HG02610 (cell line): ENCODE measurements around the gene NCR3LG1.
A peak's percentile ranks its signal among the peaks of the same experiment; 100 is the strongest.

Experiments used
- ATAC-seq: cut with Tn5 transposase; IDR thresholded peaks from one replicate; pipeline ENCODE4 v1.9.1; 2021; ENCODE audit warnings: mild to moderate bottlenecking, moderate library complexity; ENCODE audit not compliant: unreplicated experiment

The NCR3LG1 gene

GRCh38 chr11:17391493-17392355 lies 40.1 kb downstream of the NCR3LG1 start:
- ATAC-seq: no peak

GRCh38 chr11:17392872-17393271 lies 41.3 kb downstream of the NCR3LG1 start:
- ATAC-seq: no peak

GRCh38 chr11:17393472-17393871 lies 41.9 kb downstream of the NCR3LG1 start:
- no peak for ATAC-seq

GRCh38 chr11:17394743-17395390 lies 43.3 kb downstream of the NCR3LG1 start:
- ATAC-seq: no peak

- no peak for ATAC-seq
Observed at GRCh38 chr11:17395554-17395961, 44.0 kb downstream of the NCR3LG1 start.

- no peak for ATAC-seq
Observed at GRCh38 chr11:17395978-17396377, 44.4 kb downstream of the NCR3LG1 start.

- ATAC-seq: no peak
Observed at GRCh38 chr11:17396598-17397310, 45.2 kb downstream of the NCR3LG1 start.

GRCh38 chr11:17397311-17398002 lies 45.9 kb downstream of the NCR3LG1 start:
- no peak for ATAC-seq

- no peak for ATAC-seq
Observed at GRCh38 chr11:17399236-17399635, 47.6 kb downstream of the NCR3LG1 start.

- peak; percentile 54 for ATAC-seq
Observed at GRCh38 chr11:17400048-17400775, 48.6 kb downstream of the NCR3LG1 start.

GRCh38 chr11:17401316-17401715 lies 49.7 kb downstream of the NCR3LG1 start:
- no peak for ATAC-seq

GRCh38 chr11:17401841-17402240 lies 50.2 kb downstream of the NCR3LG1 start:
- ATAC-seq: no peak

GRCh38 chr11:17402486-17402885 lies 50.9 kb downstream of the NCR3LG1 start:
- no peak for ATAC-seq

- no peak for ATAC-seq
Observed at GRCh38 chr11:17403980-17404759, 52.6 kb downstream of the NCR3LG1 start.

- no peak for ATAC-seq
Observed at GRCh38 chr11:17405232-17406005, 53.8 kb downstream of the NCR3LG1 start.

GRCh38 chr11:17406082-17406817 lies 54.6 kb downstream of the NCR3LG1 start:
- ATAC-seq: no peak

- ATAC-seq: no peak
Observed at GRCh38 chr11:17406818-17407149, 55.2 kb downstream of the NCR3LG1 start.

- ATAC-seq: no peak
Observed at GRCh38 chr11:17407575-17407974, 56.0 kb downstream of the NCR3LG1 start.
